Upper lobe of left lung (tissue), 6 donors: ENCODE results near the gene SSC5D. TPM values are rescaled to one million over a fixed set of nuclear protein-coding genes. Genes with fewer than 3 reads are reported as not detected.
A peak's percentile ranks its signal among the peaks of the same experiment; 100 is the strongest.

Experiments
- ATAC-seq, 2 donors: fragments of 200-7000 bp; cut with Tn5 transposase; one replicate each; pipeline ENCODE4 v1.9.1; 2022; ENCODE audit warnings: mild to moderate bottlenecking in 2 of 2, moderate library complexity in 2 of 2; ENCODE audit not compliant: low FRiP score in 2 of 2
- DNase-seq, 2 donors: peaks; one replicate each; pipeline ENCODE4 v3.0.0-alpha.2; 2019 to 2020
- H3K27ac ChIP-seq, 4 donors: fragments of 200-600 bp; sonication (generic); one replicate each; pipeline ENCODE4 v1.5.1; 2016 to 2019
- H3K27me3 ChIP-seq, 4 donors: fragments of 200-600 bp; sonication (generic); one replicate each; pipeline ENCODE4 v1.5.1; 2017 to 2019
- H3K36me3 ChIP-seq, 4 donors: fragments of 200-600 bp; sonication (generic); one replicate each; pipeline ENCODE4 v1.5.1; 2016 to 2019
- H3K4me1 ChIP-seq, 4 donors: fragments of 200-600 bp; sonication (generic); one replicate each; pipeline ENCODE4 v1.5.1; 2018 to 2019
- H3K4me3 ChIP-seq, 4 donors: fragments of 200-600 bp; sonication (generic); one replicate each; pipeline ENCODE4 v1.5.1; 2017 to 2019; ENCODE audit warnings: mild to moderate bottlenecking in 2 of 4, moderate library complexity in 1 of 4
- H3K9me3 ChIP-seq, 4 donors: fragments of 200-600 bp; sonication (generic); one replicate each; pipeline ENCODE4 v1.5.1; 2018 to 2019
- EP300 ChIP-seq, 4 donors: sonication (generic); formaldehyde crosslinking; IDR thresholded peaks; one replicate each; pipeline ENCODE4 v1.5.1; 2017; ENCODE audit warnings: antibody characterized with exemption in 4 of 4, control low read depth in 2 of 4
- POLR2A ChIP-seq, 4 donors: fragments of 450-650 bp; IDR thresholded peaks; one replicate each; pipeline ENCODE4 v1.5.1; 2016 to 2017; ENCODE audit warnings: antibody characterized with exemption in 4 of 4, mild to moderate bottlenecking in 2 of 4
- POLR2AphosphoS5 ChIP-seq, 2 donors: sonication (generic); formaldehyde crosslinking; IDR thresholded peaks; one replicate each; pipeline ENCODE4 v1.5.1; 2017; ENCODE audit warnings: antibody characterized with exemption in 2 of 2
- WGBS, 2 donors: methylation state at CpG; one replicate each; pipeline ENCODE4 v1.1.5; 2017 to 2018; 5-methylcytosine and 5-hydroxymethylcytosine counted together
- total RNA-seq, 6 donors: library from RNA; depleted of rRNA in 4 of 6; stranded (reverse); fragments of >200 nt in 4 of 6; gene quantifications; one replicate each; pipeline versions ENCODE4 v1.1.0 to v1.2.1, GENCODE V29; 2016 to 2021
- TF ChIP-seq, protein P1 (sequence below), 6 experiments: fragments of 450-650 bp in 4 of 6; fragments of 200-600 bp in 2 of 6; sonication (generic) in 2 of 6; IDR thresholded peaks; one replicate each; pipeline ENCODE4 v1.5.1; 2016 to 2019; ENCODE audit warnings: antibody characterized with exemption in 6 of 6
- donor health status: DM: no; HTN: no; CAD: no; lungs with moderate emphysema.
- donor health status: DM: no; HTN: yes; CAD: no; lungs with severe emphysema.

Gene SSC5D
- total RNA-seq, 6 donors from 2014 or later, result 0.39 to 10.1 (median 6.7) TPM

DNA sequence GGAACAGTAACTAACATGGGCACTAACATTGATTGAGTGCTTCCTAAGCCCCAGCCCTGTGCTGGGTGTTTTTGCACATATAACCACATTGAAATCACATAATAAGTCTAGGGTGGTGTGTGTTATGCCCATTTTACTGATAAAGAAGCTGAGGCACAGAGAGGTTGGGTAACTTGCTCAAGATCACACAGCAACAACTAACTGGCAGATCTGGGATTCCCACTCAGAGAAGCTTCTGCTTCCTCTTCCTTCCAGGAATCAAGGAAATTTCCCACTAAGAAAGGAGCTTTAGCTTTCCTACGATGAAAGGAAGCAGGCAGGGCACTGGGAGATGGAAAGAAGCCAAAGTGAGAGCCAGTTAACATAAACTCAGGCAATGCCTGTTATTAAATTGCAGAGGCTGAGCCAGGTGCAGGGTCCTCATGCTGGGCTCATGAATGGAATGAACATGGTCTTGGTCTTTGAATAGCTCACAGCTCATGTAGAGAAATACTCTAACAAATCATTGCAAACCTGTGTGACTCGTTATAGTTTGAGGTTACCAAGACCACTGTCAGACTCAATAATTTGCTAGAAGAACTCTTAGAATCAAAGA lies 10.1 kb downstream of the SSC5D start:
- 28 to 60% methylated on average over 2 of the region's 2 CpGs for WGBS, 2 donors

DNA sequence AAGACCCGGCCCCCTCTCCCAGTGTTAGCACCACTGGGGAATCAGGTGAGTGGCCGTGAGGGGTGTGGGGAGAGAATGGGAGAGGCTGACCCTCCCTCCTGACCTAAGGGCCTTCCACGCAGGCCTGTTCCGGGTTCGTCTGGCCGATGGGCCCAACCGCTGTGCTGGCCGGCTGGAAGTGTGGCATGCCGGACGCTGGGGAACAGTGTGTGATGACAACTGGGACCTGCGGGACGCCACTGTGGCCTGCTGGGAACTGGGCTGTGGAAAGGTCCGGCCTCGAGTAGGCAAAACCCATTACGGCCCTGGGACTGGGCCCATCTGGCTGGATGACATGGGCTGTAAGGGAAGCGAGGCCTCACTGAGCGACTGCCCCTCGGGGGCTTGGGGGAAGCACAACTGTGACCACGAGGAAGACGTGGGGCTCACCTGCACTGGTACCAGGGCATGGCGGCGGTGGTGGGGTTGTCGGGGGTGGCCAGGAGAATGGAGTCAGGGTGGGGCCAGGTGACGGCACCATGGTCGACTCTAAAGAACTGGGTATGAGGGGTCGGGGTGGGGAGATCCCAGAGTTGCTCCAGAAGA lies 12.2 kb downstream of the SSC5D start:
- H3K27me3 ChIP-seq, result no peaks in the 10 kb centered on the region
- H3K4me1 ChIP-seq, result peaks cover 4 to 11% (median 7%) of the 10 kb centered on the region in 4 donors
- H3K9me3 ChIP-seq, result no peaks in the 10 kb centered on the region
- H3K4me3 ChIP-seq, result no peak overlapping the region
- H3K36me3 ChIP-seq, result no peaks in the 10 kb centered on the region
- DNase-seq (peak in 1 of 2 donors; percentile 66), ATAC-seq (no peak)
- no peak for TF ChIP-seq POLR2AphosphoS5 (IDR thresholded peaks at IDR 0.05)
- TF ChIP-seq EP300 (IDR thresholded peaks at IDR 0.05), result no peak
- TF ChIP-seq, protein P1, sequence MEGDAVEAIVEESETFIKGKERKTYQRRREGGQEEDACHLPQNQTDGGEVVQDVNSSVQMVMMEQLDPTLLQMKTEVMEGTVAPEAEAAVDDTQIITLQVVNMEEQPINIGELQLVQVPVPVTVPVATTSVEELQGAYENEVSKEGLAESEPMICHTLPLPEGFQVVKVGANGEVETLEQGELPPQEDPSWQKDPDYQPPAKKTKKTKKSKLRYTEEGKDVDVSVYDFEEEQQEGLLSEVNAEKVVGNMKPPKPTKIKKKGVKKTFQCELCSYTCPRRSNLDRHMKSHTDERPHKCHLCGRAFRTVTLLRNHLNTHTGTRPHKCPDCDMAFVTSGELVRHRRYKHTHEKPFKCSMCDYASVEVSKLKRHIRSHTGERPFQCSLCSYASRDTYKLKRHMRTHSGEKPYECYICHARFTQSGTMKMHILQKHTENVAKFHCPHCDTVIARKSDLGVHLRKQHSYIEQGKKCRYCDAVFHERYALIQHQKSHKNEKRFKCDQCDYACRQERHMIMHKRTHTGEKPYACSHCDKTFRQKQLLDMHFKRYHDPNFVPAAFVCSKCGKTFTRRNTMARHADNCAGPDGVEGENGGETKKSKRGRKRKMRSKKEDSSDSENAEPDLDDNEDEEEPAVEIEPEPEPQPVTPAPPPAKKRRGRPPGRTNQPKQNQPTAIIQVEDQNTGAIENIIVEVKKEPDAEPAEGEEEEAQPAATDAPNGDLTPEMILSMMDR (IDR thresholded peaks at IDR 0.05), result no peak
- WGBS, 2 donors, result 90 to 92% methylated on average over 22 to 26 of the region's 26 CpGs
- H3K27ac ChIP-seq, result no peak overlapping the region

More for the DNA sequence above, 10.1 kb downstream of the SSC5D start:
- H3K27me3 ChIP-seq, result peaks cover 0 to 5% (median 0%) of the 10 kb centered on the region in 4 donors
- TF ChIP-seq POLR2A (IDR thresholded peaks at IDR 0.05) (no peak), POLR2AphosphoS5 (IDR thresholded peaks at IDR 0.05) (no peak), EP300 (IDR thresholded peaks at IDR 0.05) (no peak)
- TF ChIP-seq, protein P1 (IDR thresholded peaks at IDR 0.05), result no peak
- ATAC-seq (no peak), DNase-seq (no peak)
- H3K36me3 ChIP-seq, result no peaks in the 10 kb centered on the region
- peaks cover under 1 to 7% (median under 1%) of the 10 kb centered on the region in 4 donors for H3K4me1 ChIP-seq
- no peak overlapping the region for H3K27ac ChIP-seq
- no peaks in the 10 kb centered on the region for H3K9me3 ChIP-seq
- H3K4me3 ChIP-seq, result no peak overlapping the region

GRCh38 chr19:55502197-55502952 lies 14.1 kb downstream of the SSC5D start:
- H3K9me3 ChIP-seq, result no peaks in the 10 kb centered on the region
- H3K4me1 ChIP-seq, result peaks cover 4 to 11% (median 7%) of the 10 kb centered on the region in 4 donors
- 92 to 93% methylated on average over 9 of the region's 9 CpGs for WGBS, 2 donors
- ATAC-seq (no peak), DNase-seq (no peak)
- TF ChIP-seq, protein P1 (IDR thresholded peaks at IDR 0.05), result no peak
- TF ChIP-seq POLR2A (IDR thresholded peaks at IDR 0.05) (no peak), POLR2AphosphoS5 (IDR thresholded peaks at IDR 0.05) (no peak), EP300 (IDR thresholded peaks at IDR 0.05) (no peak)
- no peaks in the 10 kb centered on the region for H3K27me3 ChIP-seq
- H3K36me3 ChIP-seq, result no peaks in the 10 kb centered on the region
- H3K27ac ChIP-seq, result no peak overlapping the region
- no peak overlapping the region for H3K4me3 ChIP-seq

DNA sequence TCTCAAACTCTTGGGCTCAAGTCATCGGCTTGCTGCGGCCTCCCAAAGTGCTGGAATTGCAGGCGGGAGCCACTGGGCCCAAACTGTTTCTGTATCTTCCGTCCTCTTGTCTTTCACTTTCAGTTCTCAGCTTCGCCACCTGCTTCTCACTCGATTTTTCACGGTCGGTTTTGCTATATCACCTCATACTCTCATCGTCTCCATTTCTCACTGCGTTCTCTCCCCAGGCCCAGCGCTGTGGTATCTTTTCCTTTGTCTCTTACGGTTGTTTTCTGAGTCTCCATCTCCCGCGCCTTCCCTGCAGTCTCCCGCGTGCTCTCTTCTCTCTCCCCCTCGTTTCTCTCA lies 14.9 kb downstream of the SSC5D start:
- peaks cover 4 to 11% (median 7%) of the 10 kb centered on the region in 4 donors for H3K4me1 ChIP-seq
- DNase-seq (no peak), ATAC-seq (no peak)
- WGBS, 2 donors, result 79 to 89% methylated on average over 17 of the region's 17 CpGs
- no peaks in the 10 kb centered on the region for H3K27me3 ChIP-seq
- no peaks in the 10 kb centered on the region for H3K9me3 ChIP-seq
- no peak for TF ChIP-seq POLR2A (IDR thresholded peaks at IDR 0.05)
- no peak for TF ChIP-seq EP300 (IDR thresholded peaks at IDR 0.05)
- TF ChIP-seq, protein P1 (IDR thresholded peaks at IDR 0.05), result no peak
- no peak for TF ChIP-seq POLR2AphosphoS5 (IDR thresholded peaks at IDR 0.05)
- no peaks in the 10 kb centered on the region for H3K36me3 ChIP-seq
- no peak overlapping the region for H3K27ac ChIP-seq
- H3K4me3 ChIP-seq, result peak overlapping the region in 1 of 4 donors; percentile 48
